Measurements from ENCODE around the gene CTBP2. TPM values are rescaled to one million over a fixed set of nuclear protein-coding genes. Genes with fewer than 3 reads are reported as not detected.
A peak's percentile ranks its signal among the peaks of the same experiment; 100 is the strongest.

The CTBP2 gene
- total RNA-seq, 4 donors from 2014 or later = 65.9 to 129 (median 71.2) TPM

DNA sequence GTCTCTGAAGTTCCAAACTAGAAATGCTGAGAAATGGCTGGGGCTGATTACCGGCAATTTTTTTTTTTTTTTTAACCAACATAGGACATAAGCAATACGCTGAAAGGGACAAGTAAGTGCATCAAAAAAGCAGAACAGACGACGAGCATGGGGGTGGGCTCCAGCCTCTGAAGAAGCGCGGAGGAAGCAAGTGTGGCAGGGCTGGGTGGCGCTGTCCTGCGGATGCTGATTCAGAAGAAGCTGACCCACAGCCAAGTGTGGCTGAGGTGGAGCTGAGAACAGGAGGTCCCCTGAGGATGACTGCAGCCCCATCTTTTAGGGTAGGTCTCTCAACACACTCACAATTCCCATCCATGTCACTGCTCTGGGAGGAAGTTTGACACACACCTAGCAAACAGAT is 65.6 kb downstream of the CTBP2 start:
- no peaks in the 10 kb centered on the region for H3K36me3 ChIP-seq
- no peak overlapping the region for H3K4me3 ChIP-seq
- no peaks in the 10 kb centered on the region for H3K27me3 ChIP-seq
- TF ChIP-seq, protein P1, sequence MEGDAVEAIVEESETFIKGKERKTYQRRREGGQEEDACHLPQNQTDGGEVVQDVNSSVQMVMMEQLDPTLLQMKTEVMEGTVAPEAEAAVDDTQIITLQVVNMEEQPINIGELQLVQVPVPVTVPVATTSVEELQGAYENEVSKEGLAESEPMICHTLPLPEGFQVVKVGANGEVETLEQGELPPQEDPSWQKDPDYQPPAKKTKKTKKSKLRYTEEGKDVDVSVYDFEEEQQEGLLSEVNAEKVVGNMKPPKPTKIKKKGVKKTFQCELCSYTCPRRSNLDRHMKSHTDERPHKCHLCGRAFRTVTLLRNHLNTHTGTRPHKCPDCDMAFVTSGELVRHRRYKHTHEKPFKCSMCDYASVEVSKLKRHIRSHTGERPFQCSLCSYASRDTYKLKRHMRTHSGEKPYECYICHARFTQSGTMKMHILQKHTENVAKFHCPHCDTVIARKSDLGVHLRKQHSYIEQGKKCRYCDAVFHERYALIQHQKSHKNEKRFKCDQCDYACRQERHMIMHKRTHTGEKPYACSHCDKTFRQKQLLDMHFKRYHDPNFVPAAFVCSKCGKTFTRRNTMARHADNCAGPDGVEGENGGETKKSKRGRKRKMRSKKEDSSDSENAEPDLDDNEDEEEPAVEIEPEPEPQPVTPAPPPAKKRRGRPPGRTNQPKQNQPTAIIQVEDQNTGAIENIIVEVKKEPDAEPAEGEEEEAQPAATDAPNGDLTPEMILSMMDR (IDR thresholded peaks at IDR 0.05) = no peak
- no peak for TF ChIP-seq POLR2A (IDR thresholded peaks at IDR 0.05)
- intact Hi-C loops (cut with DNase I; ENCODE audit: low total_unique reads) = no loop called here
- peaks cover 0 to 24% of the 10 kb centered on the region in 2 donors for H3K4me1 ChIP-seq
- DNase-seq = no peak
- no peaks in the 10 kb centered on the region for H3K9me3 ChIP-seq
- peak overlapping the region; percentile 70 to 77 for H3K27ac ChIP-seq

DNA sequence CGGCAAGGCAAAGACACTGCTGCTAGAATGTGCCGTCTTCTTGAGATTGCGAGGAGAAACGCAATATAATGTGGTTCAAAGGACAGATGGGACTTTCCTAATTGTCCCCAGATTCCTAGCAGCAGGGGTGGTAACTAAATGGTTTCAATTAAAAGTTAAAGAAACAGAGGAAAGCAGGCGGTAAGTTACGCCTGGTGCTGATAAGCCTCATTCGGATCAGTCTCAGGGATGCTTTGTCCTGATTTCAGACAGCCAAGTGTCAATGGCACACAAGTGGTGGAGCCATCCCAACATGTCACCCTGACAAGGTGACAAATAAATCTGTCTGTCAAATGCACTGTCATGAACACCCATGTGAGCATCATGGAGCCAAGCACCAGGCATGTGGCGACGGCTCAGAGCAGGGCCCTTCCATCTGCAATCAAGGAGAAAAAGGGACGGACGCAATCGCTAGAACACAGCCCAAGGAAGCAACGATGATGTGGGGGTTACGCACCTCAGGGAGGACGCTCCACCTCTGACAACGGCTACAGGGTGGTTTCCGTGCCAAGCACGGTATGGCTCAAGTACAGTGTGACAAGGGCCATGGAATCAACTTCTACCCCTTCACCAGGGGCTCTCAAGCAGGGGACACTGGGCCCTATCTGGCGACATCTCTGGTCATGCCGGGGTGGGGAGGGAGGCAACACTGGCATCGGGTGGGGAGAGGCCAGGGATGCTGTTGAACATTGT is 66.2 kb downstream of the CTBP2 start:
- Histone ChIP-seq H3K9me3 (no peaks in the 10 kb centered on the region), H3K27me3 (no peaks in the 10 kb centered on the region), H3K4me1 (peaks cover 0 to 30% of the 10 kb centered on the region in 2 donors), H3K36me3 (no peaks in the 10 kb centered on the region), H3K27ac (peak overlapping the region; percentile 70 to 77), H3K4me3 (no peak overlapping the region)
- no peak for TF ChIP-seq POLR2A (IDR thresholded peaks at IDR 0.05)
- TF ChIP-seq, protein P1 (IDR thresholded peaks at IDR 0.05) = no peak
- no peak for DNase-seq
- intact Hi-C loops (cut with DNase I; ENCODE audit: low total_unique reads) = no loop called here

DNA sequence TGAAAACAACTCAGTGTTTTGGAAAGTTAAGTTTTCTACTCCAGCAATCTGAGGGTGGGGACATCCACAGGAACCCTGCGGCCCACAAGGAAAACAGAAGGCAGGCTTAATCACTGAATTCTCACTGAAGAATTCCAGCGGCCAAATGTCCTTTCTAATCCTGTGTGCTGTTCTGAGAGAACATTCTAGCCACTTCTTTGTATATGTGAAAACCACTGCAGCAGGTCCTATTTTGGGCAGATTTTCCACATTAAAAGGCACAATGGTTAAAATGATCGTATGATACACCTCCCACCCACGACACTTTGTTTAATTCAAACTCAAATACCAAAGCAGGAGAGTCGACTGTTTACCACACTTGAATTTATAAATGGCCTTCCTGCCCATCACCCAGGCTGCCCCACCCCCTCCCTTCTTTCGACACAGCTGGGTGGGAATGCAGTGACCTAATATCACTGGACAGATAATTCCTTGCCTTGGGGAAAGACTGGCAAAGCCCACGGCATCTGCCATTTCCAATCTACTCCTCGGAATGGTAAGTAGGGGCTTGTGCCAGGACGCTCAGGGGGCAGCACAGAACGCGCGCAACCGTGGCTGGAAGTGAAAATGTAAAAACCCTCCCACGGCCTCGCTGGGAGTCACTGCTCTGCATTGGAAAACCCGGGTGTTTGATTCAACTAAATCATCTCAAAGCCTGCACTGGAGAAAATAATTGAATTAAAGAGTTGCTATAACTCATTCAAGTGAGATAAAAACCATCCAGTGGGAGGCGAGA is 67.0 kb downstream of the CTBP2 start:
- H3K4me1 ChIP-seq = peaks cover 0 to 30% of the 10 kb centered on the region in 2 donors
- no peak for TF ChIP-seq POLR2A (IDR thresholded peaks at IDR 0.05)
- TF ChIP-seq, protein P1 (IDR thresholded peaks at IDR 0.05) = no peak
- no peak overlapping the region for H3K4me3 ChIP-seq
- no peaks in the 10 kb centered on the region for H3K27me3 ChIP-seq
- intact Hi-C loops (cut with DNase I; ENCODE audit: low total_unique reads) = no loop called here
- no peaks in the 10 kb centered on the region for H3K36me3 ChIP-seq
- H3K27ac ChIP-seq = peak overlapping the region; percentile 70 to 77
- no peaks in the 10 kb centered on the region for H3K9me3 ChIP-seq
- DNase-seq = peak; percentile 71 to 75

DNA sequence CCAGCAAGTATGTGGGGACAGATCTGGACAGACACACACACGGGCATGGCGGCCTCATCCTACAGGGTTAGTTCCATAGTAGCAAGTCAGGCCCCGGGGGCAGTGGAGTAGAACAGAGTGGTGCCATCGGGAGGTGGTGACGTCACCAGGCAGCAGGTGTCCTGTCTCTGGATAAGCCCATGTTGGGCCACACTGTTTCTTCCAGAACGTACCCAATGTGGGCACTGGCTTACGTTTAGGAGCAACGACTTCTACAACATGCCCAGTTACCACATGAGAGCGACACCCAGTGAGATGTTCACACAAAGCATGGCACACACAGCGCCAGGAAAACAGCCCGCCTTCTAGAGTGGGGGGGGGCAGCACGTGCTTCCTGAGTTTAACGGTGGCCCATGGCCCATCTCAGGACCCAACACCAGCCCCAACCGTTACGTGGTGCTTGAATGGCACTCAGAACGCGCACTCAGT is 67.8 kb downstream of the CTBP2 start:
- H3K4me3 ChIP-seq = no peak overlapping the region
- TF ChIP-seq POLR2A (IDR thresholded peaks at IDR 0.05) = no peak
- TF ChIP-seq, protein P1 (IDR thresholded peaks at IDR 0.05) = no peak
- H3K4me1 ChIP-seq = peaks cover 0 to 30% of the 10 kb centered on the region in 2 donors
- no peaks in the 10 kb centered on the region for H3K36me3 ChIP-seq
- no peaks in the 10 kb centered on the region for H3K9me3 ChIP-seq
- DNase-seq = no peak
- intact Hi-C loops (cut with DNase I; ENCODE audit: low total_unique reads) = no loop called here
- H3K27me3 ChIP-seq = no peaks in the 10 kb centered on the region
- H3K27ac ChIP-seq = peak overlapping the region; percentile 70 to 77

DNA sequence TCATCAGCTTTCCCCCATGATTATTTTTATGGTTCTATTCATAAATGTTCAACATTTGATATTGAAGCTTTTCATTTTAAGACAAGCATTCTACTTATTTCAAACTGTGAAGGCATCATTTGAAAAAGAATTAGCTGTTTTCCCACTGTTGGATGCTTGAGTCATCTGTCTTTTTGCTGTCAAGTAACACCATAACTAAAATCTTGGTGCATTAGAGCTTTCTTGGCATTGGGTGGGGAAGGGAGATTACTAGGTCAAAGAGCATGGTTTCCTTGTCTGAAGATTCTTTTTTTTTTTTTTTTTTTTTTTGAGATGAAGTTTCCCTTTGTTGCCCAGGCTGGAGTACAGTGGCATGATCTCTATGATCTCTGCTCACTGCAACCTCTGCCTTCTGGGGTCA is 68.5 kb downstream of the CTBP2 start:
- intact Hi-C loops (cut with DNase I; ENCODE audit: low total_unique reads) = no loop called here
- Histone ChIP-seq H3K36me3 (no peaks in the 10 kb centered on the region), H3K9me3 (no peaks in the 10 kb centered on the region), H3K4me1 (peaks cover 0 to 30% of the 10 kb centered on the region in 2 donors), H3K27me3 (no peaks in the 10 kb centered on the region), H3K4me3 (no peak overlapping the region), H3K27ac (peak overlapping the region; percentile 70 to 77)
- DNase-seq = no peak
- TF ChIP-seq POLR2A (IDR thresholded peaks at IDR 0.05) = no peak
- TF ChIP-seq, protein P1 (IDR thresholded peaks at IDR 0.05) = no peak
